ENCODE data around the gene SPINK13.

DNA sequence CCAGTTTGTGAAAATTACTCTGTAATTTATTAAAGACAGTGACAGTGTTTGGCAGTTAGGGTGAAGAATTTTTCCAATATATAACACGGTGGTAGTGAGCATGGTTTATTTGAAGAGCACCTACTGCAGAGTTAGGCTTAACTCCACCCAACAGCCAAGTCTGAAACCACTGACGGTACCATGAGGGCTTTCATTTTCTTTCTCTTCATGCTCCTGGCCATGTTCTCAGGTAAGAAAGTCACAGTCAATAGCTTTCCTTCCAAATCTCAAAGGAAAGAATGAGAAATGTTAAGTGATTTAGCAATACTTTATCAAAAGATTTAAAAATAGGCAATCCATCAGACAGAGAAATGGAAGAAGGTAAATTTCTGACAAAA is 30.2 kb upstream of the SPINK13 start, which contains the start of gene MARCOL:
- TF ChIP-seq POLR2A (IDR thresholded peaks at IDR 0.05): no peak
- TF ChIP-seq, protein P1, sequence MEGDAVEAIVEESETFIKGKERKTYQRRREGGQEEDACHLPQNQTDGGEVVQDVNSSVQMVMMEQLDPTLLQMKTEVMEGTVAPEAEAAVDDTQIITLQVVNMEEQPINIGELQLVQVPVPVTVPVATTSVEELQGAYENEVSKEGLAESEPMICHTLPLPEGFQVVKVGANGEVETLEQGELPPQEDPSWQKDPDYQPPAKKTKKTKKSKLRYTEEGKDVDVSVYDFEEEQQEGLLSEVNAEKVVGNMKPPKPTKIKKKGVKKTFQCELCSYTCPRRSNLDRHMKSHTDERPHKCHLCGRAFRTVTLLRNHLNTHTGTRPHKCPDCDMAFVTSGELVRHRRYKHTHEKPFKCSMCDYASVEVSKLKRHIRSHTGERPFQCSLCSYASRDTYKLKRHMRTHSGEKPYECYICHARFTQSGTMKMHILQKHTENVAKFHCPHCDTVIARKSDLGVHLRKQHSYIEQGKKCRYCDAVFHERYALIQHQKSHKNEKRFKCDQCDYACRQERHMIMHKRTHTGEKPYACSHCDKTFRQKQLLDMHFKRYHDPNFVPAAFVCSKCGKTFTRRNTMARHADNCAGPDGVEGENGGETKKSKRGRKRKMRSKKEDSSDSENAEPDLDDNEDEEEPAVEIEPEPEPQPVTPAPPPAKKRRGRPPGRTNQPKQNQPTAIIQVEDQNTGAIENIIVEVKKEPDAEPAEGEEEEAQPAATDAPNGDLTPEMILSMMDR (IDR thresholded peaks at IDR 0.05): no peak

Data from testis (tissue), 2 donors.